ENCODE data around the gene SVBP. TPM values are rescaled to one million over a fixed set of nuclear protein-coding genes. Genes with fewer than 3 reads are reported as not detected.
A peak's percentile ranks its signal among the peaks of the same experiment; 100 is the strongest.

SVBP gene
- total and polyA plus RNA-seq, 7 donors = 11.7 to 58.2 (median 18.4) TPM

DNA sequence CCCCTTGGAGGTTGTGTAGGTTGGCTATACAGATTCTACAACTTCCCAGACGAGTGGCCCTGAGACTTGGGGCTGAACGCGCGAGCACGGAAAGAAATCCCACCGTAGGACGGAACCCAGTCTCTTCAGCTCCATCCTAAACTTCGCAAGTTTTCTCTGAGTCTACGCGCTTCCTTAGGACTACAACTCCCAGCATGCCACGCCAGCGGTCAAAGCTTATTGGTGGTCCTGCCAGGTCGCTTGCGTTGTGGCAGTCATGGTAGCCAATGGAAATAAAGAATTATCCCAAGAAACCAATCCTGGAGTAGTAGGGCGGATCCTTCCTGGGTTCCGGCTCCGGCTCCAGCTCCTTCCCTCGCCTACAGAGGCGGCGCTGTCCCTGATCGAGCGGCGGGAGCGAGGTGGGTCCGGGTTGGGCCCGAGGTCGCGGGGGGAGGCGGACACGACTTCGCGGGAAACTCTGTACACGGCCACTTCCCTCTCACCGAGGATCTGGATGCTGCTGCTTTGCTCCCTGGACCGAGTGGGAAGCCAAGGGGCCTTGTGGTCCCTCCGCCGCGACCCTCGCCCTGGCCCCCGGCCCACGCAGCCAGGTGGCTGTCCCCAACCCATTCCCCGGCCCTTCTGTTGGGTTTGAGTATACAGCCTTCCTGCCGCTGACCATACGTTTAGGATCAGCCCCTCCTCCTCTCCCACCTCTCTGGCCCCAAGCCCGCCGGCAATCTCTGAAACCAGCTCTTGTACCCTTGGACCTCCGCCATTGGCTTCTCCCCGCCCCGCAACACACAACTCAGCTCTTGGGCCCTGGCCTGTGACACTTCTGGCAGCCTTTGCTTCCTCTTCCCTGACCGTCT, 29.3 kb upstream of the SVBP start, which contains the start of gene ZNF691:
Gene ZNF691 (plus strand): TSS at position 357 of the 854 bp plus-strand sequence. CDS start 3,046 bp downstream, outside the sequence.
- no peaks in the 10 kb centered on the region for H3K9me3 ChIP-seq
- DNase-seq = peak; percentile 92 to 96
- ATAC-seq = peak; percentile 98 to 100 (median 100)
- intact Hi-C loops (cut with DNase I) = loop anchor here in 1 of 2 donors (10.0 kb wide), 1 partner anchor 82 kb away; the partner anchor contains the start of genes C1orf50 and P3H1
- H3K36me3 ChIP-seq (ENCODE audit: insufficient read depth in 1 of 2, low read depth in 1 of 2) = peaks cover 3 to 36% of the 10 kb centered on the region in 2 donors
- WGBS, 3 donors = 0 to 1% (median 0%) methylated on average over 43 to 50 of the region's 50 CpGs
- H3K4me3 ChIP-seq = peak within 1 kb of the TSS; percentile 73
- no peaks in the 10 kb centered on the region for H3K27me3 ChIP-seq (ENCODE audit: insufficient read depth in 3 of 3, low read length in 2 of 3)
- TF ChIP-seq, protein P1, sequence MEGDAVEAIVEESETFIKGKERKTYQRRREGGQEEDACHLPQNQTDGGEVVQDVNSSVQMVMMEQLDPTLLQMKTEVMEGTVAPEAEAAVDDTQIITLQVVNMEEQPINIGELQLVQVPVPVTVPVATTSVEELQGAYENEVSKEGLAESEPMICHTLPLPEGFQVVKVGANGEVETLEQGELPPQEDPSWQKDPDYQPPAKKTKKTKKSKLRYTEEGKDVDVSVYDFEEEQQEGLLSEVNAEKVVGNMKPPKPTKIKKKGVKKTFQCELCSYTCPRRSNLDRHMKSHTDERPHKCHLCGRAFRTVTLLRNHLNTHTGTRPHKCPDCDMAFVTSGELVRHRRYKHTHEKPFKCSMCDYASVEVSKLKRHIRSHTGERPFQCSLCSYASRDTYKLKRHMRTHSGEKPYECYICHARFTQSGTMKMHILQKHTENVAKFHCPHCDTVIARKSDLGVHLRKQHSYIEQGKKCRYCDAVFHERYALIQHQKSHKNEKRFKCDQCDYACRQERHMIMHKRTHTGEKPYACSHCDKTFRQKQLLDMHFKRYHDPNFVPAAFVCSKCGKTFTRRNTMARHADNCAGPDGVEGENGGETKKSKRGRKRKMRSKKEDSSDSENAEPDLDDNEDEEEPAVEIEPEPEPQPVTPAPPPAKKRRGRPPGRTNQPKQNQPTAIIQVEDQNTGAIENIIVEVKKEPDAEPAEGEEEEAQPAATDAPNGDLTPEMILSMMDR (IDR thresholded peaks at IDR 0.05) = peak; percentile 49
- H3K27ac ChIP-seq = peak within 1 kb of the TSS; percentile 76
- H3K4me1 ChIP-seq = peaks cover 18% of the 10 kb centered on the region

DNA sequence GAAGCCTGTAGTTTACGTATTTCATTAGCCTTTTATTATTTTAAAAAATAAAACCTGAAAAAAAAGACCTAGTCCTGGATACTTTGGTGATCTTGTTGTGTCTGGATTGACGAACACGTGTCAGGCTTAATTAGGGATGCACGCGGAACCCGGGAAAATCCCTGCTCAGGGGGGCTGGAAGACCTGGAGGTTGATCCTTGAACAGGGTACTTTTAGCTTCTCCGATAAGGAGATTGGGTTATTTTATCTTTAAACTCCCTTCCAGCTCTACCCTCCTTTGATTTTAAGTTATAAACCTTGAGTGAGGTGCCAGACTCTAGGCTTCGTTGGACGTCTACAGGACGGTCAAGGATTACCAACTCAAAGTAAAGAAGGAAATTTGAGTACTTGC, 28.7 kb upstream of the SVBP start:
- H3K4me3 ChIP-seq = peak overlapping the region; percentile 73
- intact Hi-C loops (cut with DNase I) = loop anchor here in 1 of 2 donors (10.0 kb wide), 1 partner anchor 81 kb away; the partner anchor contains the start of genes C1orf50 and P3H1
- peaks cover 18% of the 10 kb centered on the region for H3K4me1 ChIP-seq
- H3K36me3 ChIP-seq (ENCODE audit: insufficient read depth in 1 of 2, low read depth in 1 of 2) = peaks cover 3 to 29% of the 10 kb centered on the region in 2 donors
- no peaks in the 10 kb centered on the region for H3K9me3 ChIP-seq
- TF ChIP-seq, protein P1 (IDR thresholded peaks at IDR 0.05) = no peak
- ATAC-seq = peak in 3 of 4 donors; percentile 7 to 17 (median 13)
- WGBS, 3 donors = 6 to 8% (median 7%) methylated on average over 10 of the region's 10 CpGs
- DNase-seq = no peak
- no peaks in the 10 kb centered on the region for H3K27me3 ChIP-seq (ENCODE audit: insufficient read depth in 3 of 3, low read length in 2 of 3)
- H3K27ac ChIP-seq = peak overlapping the region; percentile 64

DNA sequence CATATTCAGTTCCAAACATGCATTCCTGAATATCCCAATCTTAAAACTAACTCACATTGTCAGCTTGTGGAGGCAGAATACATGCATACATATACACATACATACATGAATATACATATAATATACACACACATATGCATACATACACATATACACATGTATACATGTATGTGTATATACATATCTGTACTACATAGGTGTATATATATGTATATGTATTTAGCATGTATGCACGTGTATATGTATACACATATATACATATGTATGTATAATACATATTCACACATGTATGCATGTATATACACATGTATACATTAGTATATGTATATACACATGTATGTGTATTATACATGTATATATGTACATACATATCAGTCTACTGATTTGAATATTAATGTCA, 28.0 kb upstream of the SVBP start:
- no peak for DNase-seq
- no peaks in the 10 kb centered on the region for H3K9me3 ChIP-seq
- H3K36me3 ChIP-seq (ENCODE audit: insufficient read depth in 1 of 2, low read depth in 1 of 2) = peaks cover 3 to 23% of the 10 kb centered on the region in 2 donors
- 56 to 68% (median 61%) methylated on average over 1 of the region's 1 CpG for WGBS, 3 donors
- intact Hi-C loops (cut with DNase I) = loop anchor here in 1 of 2 donors (10.0 kb wide), 1 partner anchor 80 kb away; the partner anchor contains the start of genes C1orf50 and P3H1
- H3K27me3 ChIP-seq (ENCODE audit: insufficient read depth in 3 of 3, low read length in 2 of 3) = no peaks in the 10 kb centered on the region
- peaks cover 18% of the 10 kb centered on the region for H3K4me1 ChIP-seq
- ATAC-seq = no peak
- H3K27ac ChIP-seq = no peak overlapping the region
- TF ChIP-seq, protein P1 (IDR thresholded peaks at IDR 0.05) = no peak
- peak overlapping the region; percentile 73 for H3K4me3 ChIP-seq

DNA sequence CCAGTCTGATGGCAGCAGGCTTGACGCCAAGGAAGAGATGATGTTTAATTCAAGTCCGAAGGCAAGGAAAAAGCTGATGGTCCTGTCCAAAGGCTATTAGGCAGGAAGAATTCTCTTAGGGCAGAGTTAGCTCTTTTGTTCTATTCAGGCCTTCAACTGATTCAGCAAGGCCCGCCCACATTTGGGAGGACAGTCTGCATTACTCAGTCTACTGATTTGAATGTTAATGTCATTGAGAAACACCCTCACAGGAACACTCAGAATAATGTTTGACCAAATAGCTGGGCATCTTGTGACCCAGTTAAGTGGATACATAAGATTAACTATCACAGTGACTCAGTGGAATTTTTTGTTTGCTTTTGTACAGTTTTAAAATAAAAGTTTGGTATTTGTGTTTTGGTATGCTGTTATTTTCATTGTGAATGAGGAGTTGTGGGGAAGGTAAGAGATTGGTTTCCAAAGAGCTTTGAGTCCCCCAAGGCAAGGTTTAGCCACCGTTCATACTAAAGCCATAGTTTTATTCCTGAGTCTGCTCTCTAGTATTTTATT, 27.5 kb upstream of the SVBP start:
- TF ChIP-seq, protein P1 (IDR thresholded peaks at IDR 0.05) = no peak
- Histone ChIP-seq H3K27ac (no peak overlapping the region), H3K27me3 (ENCODE audit: insufficient read depth in 3 of 3, low read length in 2 of 3) (no peaks in the 10 kb centered on the region), H3K4me1 (peaks cover 18% of the 10 kb centered on the region), H3K4me3 (no peak overlapping the region), H3K9me3 (no peaks in the 10 kb centered on the region), H3K36me3 (ENCODE audit: insufficient read depth in 1 of 2, low read depth in 1 of 2) (peaks cover 2 to 23% of the 10 kb centered on the region in 2 donors)
- 88 to 99% (median 91%) methylated on average over 4 of the region's 4 CpGs for WGBS, 3 donors
- DNase-seq = no peak
- intact Hi-C loops (cut with DNase I) = loop anchor here (1.0 to 10.0 kb wide), 2 partner anchors 26 to 80 kb away; partner anchors contain the start of genes C1orf50 (in 1 of the 2) and P3H1 (in 1 of the 2)
- ATAC-seq = no peak
